Measurements from ENCODE around the gene RBM25. TPM values are rescaled to one million over a fixed set of nuclear protein-coding genes. Genes with fewer than 3 reads are reported as not detected.
"Not testable (repeated sequence)": the region's sequence is repeated elsewhere in the genome, so short reads cannot be mapped to it uniquely, and the experiment has no call there.

The RBM25 gene
- total RNA-seq, 4 donors from 2014 or later: 29.1 to 50.4 (median 34.4) TPM

DNA sequence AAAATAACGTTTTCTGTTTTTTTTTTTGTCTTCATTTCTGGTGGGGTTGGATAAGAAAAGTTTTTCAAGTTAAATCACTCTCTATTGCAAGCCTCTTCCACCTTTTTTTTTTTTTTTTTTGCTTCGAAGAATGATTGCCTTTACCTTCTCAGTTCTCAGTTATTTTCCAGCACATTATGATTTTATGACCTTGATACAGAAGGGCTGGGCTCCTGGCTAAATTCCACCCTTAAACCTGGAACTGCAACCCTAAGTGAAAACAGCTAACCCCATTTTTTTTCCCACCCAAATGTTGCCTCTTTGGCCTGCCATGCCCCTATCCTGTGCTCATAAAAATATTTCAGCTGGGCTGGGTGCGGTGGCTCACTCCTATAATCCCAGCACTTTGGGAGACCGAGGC is 109.4 kb downstream of the RBM25 start:
- no peak for TF ChIP-seq POLR2A (IDR thresholded peaks at IDR 0.05)
- TF ChIP-seq, protein P1, sequence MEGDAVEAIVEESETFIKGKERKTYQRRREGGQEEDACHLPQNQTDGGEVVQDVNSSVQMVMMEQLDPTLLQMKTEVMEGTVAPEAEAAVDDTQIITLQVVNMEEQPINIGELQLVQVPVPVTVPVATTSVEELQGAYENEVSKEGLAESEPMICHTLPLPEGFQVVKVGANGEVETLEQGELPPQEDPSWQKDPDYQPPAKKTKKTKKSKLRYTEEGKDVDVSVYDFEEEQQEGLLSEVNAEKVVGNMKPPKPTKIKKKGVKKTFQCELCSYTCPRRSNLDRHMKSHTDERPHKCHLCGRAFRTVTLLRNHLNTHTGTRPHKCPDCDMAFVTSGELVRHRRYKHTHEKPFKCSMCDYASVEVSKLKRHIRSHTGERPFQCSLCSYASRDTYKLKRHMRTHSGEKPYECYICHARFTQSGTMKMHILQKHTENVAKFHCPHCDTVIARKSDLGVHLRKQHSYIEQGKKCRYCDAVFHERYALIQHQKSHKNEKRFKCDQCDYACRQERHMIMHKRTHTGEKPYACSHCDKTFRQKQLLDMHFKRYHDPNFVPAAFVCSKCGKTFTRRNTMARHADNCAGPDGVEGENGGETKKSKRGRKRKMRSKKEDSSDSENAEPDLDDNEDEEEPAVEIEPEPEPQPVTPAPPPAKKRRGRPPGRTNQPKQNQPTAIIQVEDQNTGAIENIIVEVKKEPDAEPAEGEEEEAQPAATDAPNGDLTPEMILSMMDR (IDR thresholded peaks at IDR 0.05): no peak
- no peak for DNase-seq (ENCODE audit: low spot score in 2 of 2)
- no peak overlapping the region for H3K4me3 ChIP-seq (ENCODE audit: low read depth, poor library complexity, severe bottlenecking)
- 64 to 73% methylated on average over 4 of the region's 4 CpGs for WGBS, 2 donors
- intact Hi-C loops (cut with DNase I; ENCODE audit: low total_unique reads): no loop called here

DNA sequence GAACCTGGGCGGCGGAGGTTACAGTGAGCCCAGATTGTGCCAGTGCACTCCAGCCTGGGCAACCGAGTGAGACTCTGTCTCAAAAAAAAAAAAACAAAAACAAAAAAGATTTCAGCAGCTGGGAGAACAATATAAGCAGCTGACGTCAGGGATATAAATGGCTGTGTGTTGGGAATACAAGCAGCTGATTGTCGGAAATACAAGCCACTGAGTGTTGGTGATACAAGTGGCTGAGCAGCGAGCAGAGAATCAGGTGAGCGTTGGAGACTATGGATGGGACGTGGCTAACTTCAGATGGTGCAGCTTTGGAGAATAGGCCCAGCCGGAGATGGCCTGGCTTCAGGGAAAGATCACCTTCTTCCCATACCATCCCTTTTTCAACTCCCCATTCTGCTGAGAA is 109.9 kb downstream of the RBM25 start:
- 90 to 92% methylated on average over 9 of the region's 9 CpGs for WGBS, 2 donors
- DNase-seq (ENCODE audit: low spot score in 2 of 2): peak in 1 of 2 donors; percentile 26
- TF ChIP-seq, protein P1 (IDR thresholded peaks at IDR 0.05): no peak
- TF ChIP-seq POLR2A (IDR thresholded peaks at IDR 0.05): no peak
- H3K4me3 ChIP-seq (ENCODE audit: low read depth, poor library complexity, severe bottlenecking): no peak overlapping the region
- intact Hi-C loops (cut with DNase I; ENCODE audit: low total_unique reads): no loop called here

DNA sequence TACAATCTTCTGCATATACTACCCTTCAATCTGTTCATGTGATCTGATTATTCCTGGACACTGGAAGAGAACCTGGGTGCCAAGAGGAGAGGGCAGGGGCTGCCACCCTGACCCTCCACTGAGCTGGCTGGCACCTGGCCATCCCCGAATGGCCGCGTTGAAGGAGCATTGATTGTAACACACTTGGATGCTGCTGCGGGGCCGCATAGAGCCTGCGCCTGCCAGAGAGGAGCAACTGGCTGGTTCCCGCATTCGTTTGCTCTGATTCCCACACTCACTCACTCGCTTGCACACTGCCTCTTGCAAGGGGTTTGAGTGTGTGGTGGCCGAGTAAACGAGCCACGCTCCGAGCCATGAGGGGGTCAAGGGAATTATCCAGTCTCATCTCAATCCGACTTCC is 110.4 kb downstream of the RBM25 start:
- 93 to 95% methylated on average over 14 of the region's 14 CpGs for WGBS, 2 donors

DNA sequence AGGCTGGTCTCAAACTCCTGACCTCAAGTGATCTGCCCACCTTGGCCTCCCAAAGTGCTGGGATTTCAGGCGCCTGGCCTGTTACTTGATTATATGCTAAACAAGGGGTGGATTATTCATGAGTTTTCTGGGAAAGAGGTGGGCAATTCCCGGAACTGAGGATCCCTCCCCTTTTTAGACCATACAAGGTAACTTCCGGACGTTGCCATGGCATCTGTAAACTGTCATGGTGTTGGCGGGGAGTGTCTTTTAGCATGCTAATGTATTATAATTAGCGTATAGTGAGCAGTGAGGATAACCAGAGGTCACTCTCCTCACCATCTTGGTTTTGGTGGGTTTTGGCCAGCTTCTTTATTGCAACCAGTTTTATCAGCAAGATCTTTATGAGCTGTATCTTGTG is 111.5 kb downstream of the RBM25 start:
- H3K4me3 ChIP-seq (ENCODE audit: low read depth, poor library complexity, severe bottlenecking); intact Hi-C loops (cut with DNase I; ENCODE audit: low total_unique reads): not testable (repeated sequence)
- peak in 1 of 2 donors; percentile 39 for DNase-seq (ENCODE audit: low spot score in 2 of 2)
- 84 to 88% methylated on average over 6 of the region's 6 CpGs for WGBS, 2 donors

More for the DNA sequence above, 110.4 kb downstream of the RBM25 start:
- no peak overlapping the region for H3K4me3 ChIP-seq (ENCODE audit: low read depth, poor library complexity, severe bottlenecking)
- intact Hi-C loops (cut with DNase I; ENCODE audit: low total_unique reads): no loop called here
- no peak for TF ChIP-seq POLR2A (IDR thresholded peaks at IDR 0.05)
- TF ChIP-seq, protein P1 (IDR thresholded peaks at IDR 0.05): no peak
- peak in 1 of 2 donors; percentile 65 for DNase-seq (ENCODE audit: low spot score in 2 of 2)

DNA sequence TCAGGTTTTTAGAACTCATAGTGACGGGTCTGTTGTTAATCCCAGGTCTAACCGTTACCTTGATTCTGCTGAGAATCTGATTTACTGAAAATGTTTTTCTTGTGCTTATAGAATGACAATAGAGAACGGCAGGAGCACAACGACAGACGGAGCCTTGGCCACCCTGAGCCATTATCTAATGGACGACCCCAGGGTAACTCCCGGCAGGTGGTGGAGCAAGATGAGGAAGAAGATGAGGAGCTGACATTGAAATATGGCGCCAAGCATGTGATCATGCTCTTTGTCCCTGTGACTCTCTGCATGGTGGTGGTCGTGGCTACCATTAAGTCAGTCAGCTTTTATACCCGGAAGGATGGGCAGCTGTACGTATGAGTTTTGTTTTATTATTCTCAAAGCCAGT is 112.4 kb downstream of the RBM25 start:
- TF ChIP-seq POLR2A (IDR thresholded peaks at IDR 0.05): no peak
- TF ChIP-seq, protein P1 (IDR thresholded peaks at IDR 0.05): no peak
- intact Hi-C loops (cut with DNase I; ENCODE audit: low total_unique reads): no loop called here
- peak in 1 of 2 donors; percentile 56 for DNase-seq (ENCODE audit: low spot score in 2 of 2)
- H3K4me3 ChIP-seq (ENCODE audit: low read depth, poor library complexity, severe bottlenecking): no peak overlapping the region
- WGBS, 2 donors: 89 to 90% methylated on average over 11 of the region's 11 CpGs

DNA sequence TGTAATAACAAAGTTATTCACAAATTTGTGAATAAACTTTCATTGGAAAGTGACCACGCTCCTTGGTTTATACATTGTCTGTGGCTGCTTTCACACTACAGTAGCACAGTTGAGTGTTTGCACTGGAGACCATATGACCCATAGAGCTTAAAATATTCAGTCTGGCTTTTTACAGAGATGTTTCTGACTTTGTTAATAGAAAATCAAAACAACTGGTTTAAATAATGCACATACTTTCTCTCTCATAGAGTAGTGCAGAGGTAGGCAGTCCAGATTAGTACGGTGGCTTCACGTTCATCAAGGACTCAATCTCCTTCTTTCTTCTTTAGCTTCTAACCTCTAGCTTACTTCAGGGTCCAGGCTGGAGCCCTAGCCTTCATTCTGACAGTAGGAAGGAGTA is 114.2 kb downstream of the RBM25 start:
- intact Hi-C loops (cut with DNase I; ENCODE audit: low total_unique reads): no loop called here
- WGBS, 2 donors: 88 to 93% methylated on average over 3 of the region's 3 CpGs
- no peak overlapping the region for H3K4me3 ChIP-seq (ENCODE audit: low read depth, poor library complexity, severe bottlenecking)
- no peak for DNase-seq (ENCODE audit: low spot score in 2 of 2)
- TF ChIP-seq, protein P1 (IDR thresholded peaks at IDR 0.05): no peak
- TF ChIP-seq POLR2A (IDR thresholded peaks at IDR 0.05): no peak
